ENCODE measurements around the gene DESI2. TPM values are rescaled to one million over a fixed set of nuclear protein-coding genes. Genes with fewer than 3 reads are reported as not detected.

DESI2 gene
- total RNA-seq, 3 donors from 2014 or later, result 27.5 to 36.3 (median 31.1) TPM

DNA sequence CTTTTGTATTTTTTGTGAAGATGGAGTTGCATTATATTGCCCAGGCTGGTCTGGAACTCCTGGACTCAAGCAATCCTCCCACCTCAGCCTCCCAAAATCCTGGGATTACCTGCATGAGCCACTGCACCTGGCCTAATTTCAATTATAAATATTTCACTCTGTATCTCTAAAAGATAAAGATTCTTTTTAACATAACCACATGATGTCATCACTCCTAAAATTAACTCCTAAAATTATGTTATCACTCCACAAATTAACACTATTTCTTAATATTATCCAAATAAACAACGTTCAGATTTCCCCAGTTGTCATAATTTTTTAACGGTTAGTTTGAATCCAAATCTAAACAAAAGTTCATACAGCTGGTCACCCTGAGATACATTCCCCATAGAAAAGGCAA is 43.0 kb downstream of the DESI2 start:
- Histone ChIP-seq H3K4me1 (no peaks in the 10 kb centered on the region), H3K27ac (no peak overlapping the region), H3K27me3 (no peaks in the 10 kb centered on the region), H3K4me3 (no peak overlapping the region), H3K36me3 (no peaks in the 10 kb centered on the region), H3K9me3 (no peaks in the 10 kb centered on the region)
- TF ChIP-seq, protein P1, sequence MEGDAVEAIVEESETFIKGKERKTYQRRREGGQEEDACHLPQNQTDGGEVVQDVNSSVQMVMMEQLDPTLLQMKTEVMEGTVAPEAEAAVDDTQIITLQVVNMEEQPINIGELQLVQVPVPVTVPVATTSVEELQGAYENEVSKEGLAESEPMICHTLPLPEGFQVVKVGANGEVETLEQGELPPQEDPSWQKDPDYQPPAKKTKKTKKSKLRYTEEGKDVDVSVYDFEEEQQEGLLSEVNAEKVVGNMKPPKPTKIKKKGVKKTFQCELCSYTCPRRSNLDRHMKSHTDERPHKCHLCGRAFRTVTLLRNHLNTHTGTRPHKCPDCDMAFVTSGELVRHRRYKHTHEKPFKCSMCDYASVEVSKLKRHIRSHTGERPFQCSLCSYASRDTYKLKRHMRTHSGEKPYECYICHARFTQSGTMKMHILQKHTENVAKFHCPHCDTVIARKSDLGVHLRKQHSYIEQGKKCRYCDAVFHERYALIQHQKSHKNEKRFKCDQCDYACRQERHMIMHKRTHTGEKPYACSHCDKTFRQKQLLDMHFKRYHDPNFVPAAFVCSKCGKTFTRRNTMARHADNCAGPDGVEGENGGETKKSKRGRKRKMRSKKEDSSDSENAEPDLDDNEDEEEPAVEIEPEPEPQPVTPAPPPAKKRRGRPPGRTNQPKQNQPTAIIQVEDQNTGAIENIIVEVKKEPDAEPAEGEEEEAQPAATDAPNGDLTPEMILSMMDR (IDR thresholded peaks at IDR 0.05), result no peak
- TF ChIP-seq POLR2A (IDR thresholded peaks at IDR 0.05) (no peak), POLR2AphosphoS5 (IDR thresholded peaks at IDR 0.05) (no peak)
- no peak for DNase-seq (ENCODE audit: low spot score in 2 of 2)
- intact Hi-C loops (cut with DNase I; ENCODE audit: low total_unique reads), result no loop called here

DNA sequence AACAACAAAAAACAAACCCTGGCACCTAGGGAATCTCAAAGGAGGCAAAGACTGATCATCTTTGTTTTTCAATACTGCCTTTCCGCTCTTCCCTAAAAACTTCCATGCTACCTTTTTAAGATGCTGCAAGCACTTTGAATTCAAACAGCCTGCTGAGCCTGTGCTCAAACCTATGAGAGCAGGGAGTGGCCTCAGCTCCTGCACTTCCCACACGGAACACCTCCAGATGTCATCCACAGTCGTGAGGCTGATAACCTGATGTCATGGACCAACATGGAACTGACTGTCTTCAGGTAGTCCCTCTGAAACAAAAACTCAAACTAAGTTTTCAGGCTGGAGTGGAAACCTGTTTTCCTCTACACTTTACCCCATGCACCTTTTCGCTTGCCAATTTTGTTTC is 46.8 kb downstream of the DESI2 start:
- Histone ChIP-seq H3K36me3 (no peaks in the 10 kb centered on the region), H3K4me3 (no peak overlapping the region)
- intact Hi-C loops (cut with DNase I; ENCODE audit: low total_unique reads), result no loop called here

GRCh38 chr1:244700808-244701207 is 47.9 kb downstream of the DESI2 start:
- Histone ChIP-seq H3K36me3 (no peaks in the 10 kb centered on the region), H3K4me1 (no peaks in the 10 kb centered on the region), H3K4me3 (no peak overlapping the region), H3K27ac (no peak overlapping the region), H3K9me3 (no peaks in the 10 kb centered on the region), H3K27me3 (no peaks in the 10 kb centered on the region)
- TF ChIP-seq POLR2AphosphoS5 (IDR thresholded peaks at IDR 0.05), result no peak
- TF ChIP-seq, protein P1 (IDR thresholded peaks at IDR 0.05), result no peak
- no peak for TF ChIP-seq POLR2A (IDR thresholded peaks at IDR 0.05)
- intact Hi-C loops (cut with DNase I; ENCODE audit: low total_unique reads), result no loop called here
- no peak for DNase-seq (ENCODE audit: low spot score in 2 of 2)

More for the DNA sequence above, 46.8 kb downstream of the DESI2 start:
- Histone ChIP-seq H3K4me1 (no peaks in the 10 kb centered on the region), H3K27ac (no peak overlapping the region), H3K9me3 (no peaks in the 10 kb centered on the region), H3K27me3 (no peaks in the 10 kb centered on the region)
- no peak for TF ChIP-seq POLR2A (IDR thresholded peaks at IDR 0.05)
- TF ChIP-seq POLR2AphosphoS5 (IDR thresholded peaks at IDR 0.05), result no peak
- TF ChIP-seq, protein P1 (IDR thresholded peaks at IDR 0.05), result no peak
- no peak for DNase-seq (ENCODE audit: low spot score in 2 of 2)

DNA sequence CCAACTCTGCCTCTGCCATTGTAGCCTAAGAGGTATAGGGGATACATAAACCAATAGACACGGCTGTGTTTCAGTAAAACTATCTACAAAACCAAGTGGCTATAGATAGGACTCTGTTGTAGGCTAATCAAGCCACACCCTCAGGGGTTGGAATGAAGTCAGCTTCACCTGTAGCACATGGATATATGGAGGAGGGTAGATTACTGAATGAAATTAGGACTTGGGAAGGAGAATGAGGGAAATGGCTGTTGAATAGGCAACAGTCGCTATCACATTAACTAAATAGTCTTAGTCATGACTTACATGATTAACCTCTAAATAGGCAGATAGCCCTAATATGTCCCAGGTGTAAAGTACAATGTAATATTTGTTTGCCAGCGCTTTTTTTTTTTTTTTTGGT is 49.7 kb downstream of the DESI2 start:
- no peak for DNase-seq (ENCODE audit: low spot score in 2 of 2)
- H3K27ac ChIP-seq, result no peak overlapping the region
- TF ChIP-seq POLR2A (IDR thresholded peaks at IDR 0.05) (no peak), POLR2AphosphoS5 (IDR thresholded peaks at IDR 0.05) (no peak)
- TF ChIP-seq, protein P1 (IDR thresholded peaks at IDR 0.05), result no peak
- H3K4me1 ChIP-seq, result no peaks in the 10 kb centered on the region
- intact Hi-C loops (cut with DNase I; ENCODE audit: low total_unique reads), result no loop called here
- no peaks in the 10 kb centered on the region for H3K27me3 ChIP-seq
- no peaks in the 10 kb centered on the region for H3K36me3 ChIP-seq
- no peak overlapping the region for H3K4me3 ChIP-seq
- H3K9me3 ChIP-seq, result no peaks in the 10 kb centered on the region

- no peak for DNase-seq (ENCODE audit: low spot score in 2 of 2)
- TF ChIP-seq POLR2AphosphoS5 (IDR thresholded peaks at IDR 0.05) (no peak), POLR2A (IDR thresholded peaks at IDR 0.05) (no peak)
- TF ChIP-seq, protein P1 (IDR thresholded peaks at IDR 0.05), result no peak
- no peaks in the 10 kb centered on the region for H3K27me3 ChIP-seq
- no peaks in the 10 kb centered on the region for H3K36me3 ChIP-seq
- intact Hi-C loops (cut with DNase I; ENCODE audit: low total_unique reads), result no loop called here
- H3K9me3 ChIP-seq, result no peaks in the 10 kb centered on the region
- H3K4me3 ChIP-seq, result no peak overlapping the region
- no peaks in the 10 kb centered on the region for H3K4me1 ChIP-seq
- H3K27ac ChIP-seq, result no peak overlapping the region
Observed at GRCh38 chr1:244704107-244704506, 51.2 kb downstream of the DESI2 start.

Data from breast epithelium (tissue), 4 donors.